NT2/D1 (cell line): ENCODE data around the gene CARD9.
"Not testable (repeated sequence)": the region's sequence is repeated elsewhere in the genome, so short reads cannot be mapped to it uniquely, and the experiment has no call there.

Source experiments
- SUZ12 ChIP-seq: IDR thresholded peaks from 2 replicates; pipeline ENCODE4 v1.6.1; 2011; ENCODE audit not compliant: insufficient read length, insufficient read depth; ENCODE audit errors: extremely low read depth
- YY1 ChIP-seq: IDR thresholded peaks from 2 replicates; pipeline ENCODE4 v1.6.1; 2011; ENCODE audit not compliant: insufficient read length, insufficient read depth
- ZNF274 ChIP-seq: IDR thresholded peaks from 2 replicates; pipeline ENCODE4 v1.6.1; 2011; ENCODE audit warnings: mild to moderate bottlenecking, low read depth, low read length

GRCh38 chr9:136405904-136406303, 32.4 kb upstream of the CARD9 start:
- TF ChIP-seq YY1, SUZ12, ZNF274: not testable (repeated sequence)
